Activated CD4-positive, CD25-positive, alpha-beta regulatory T cell (primary cell): ENCODE measurements around the gene GARNL3.
A peak's percentile ranks its signal among the peaks of the same experiment; 100 is the strongest.

Source experiments
- DNase-seq, 4 experiments: peaks; one replicate each; lab custom pipeline; 2025; lab: John Stamatoyannopoulos, UW

The GARNL3 gene, protein sequence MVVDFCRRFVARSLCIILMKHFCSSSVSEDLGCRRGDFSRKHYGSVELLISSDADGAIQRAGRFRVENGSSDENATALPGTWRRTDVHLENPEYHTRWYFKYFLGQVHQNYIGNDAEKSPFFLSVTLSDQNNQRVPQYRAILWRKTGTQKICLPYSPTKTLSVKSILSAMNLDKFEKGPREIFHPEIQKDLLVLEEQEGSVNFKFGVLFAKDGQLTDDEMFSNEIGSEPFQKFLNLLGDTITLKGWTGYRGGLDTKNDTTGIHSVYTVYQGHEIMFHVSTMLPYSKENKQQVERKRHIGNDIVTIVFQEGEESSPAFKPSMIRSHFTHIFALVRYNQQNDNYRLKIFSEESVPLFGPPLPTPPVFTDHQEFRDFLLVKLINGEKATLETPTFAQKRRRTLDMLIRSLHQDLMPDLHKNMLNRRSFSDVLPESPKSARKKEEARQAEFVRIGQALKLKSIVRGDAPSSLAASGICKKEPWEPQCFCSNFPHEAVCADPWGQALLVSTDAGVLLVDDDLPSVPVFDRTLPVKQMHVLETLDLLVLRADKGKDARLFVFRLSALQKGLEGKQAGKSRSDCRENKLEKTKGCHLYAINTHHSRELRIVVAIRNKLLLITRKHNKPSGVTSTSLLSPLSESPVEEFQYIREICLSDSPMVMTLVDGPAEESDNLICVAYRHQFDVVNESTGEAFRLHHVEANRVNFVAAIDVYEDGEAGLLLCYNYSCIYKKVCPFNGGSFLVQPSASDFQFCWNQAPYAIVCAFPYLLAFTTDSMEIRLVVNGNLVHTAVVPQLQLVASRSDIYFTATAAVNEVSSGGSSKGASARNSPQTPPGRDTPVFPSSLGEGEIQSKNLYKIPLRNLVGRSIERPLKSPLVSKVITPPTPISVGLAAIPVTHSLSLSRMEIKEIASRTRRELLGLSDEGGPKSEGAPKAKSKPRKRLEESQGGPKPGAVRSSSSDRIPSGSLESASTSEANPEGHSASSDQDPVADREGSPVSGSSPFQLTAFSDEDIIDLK

DNA sequence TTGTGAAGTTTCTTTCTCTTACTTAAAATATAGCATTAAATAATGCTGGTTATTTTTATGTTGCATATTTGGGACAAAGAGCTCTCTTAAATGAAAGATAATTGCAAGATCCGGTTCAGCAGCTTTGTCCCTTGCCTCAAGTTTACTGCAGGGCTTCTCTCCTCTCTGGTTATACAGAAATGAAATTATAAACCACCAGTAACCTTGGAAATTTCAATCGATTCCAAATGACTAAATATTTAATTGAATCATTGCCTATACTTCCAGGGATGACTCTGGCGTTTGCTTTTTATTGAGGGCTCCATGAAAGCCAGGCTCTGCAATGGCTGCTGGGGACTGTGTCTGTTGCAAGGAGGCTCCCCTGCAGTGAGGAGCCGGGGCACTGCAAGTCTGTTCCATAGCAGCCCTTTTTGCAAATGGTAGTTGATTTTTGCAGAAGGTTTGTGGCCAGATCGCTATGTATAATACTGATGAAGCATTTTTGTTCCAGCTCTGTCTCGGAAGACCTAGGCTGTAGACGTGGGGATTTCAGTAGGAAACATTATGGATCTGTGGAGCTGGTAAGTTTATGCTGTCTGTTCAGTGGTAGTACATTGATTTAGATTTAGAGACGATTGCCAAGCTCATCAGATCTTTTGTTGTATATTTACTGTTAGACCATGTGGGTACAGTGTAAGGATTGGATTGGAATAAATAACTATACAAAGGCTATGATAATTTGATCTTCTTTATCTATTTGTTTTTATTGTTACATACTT lies at the start of gene GARNL3:
Gene GARNL3 (plus strand): TSS at position 313 of the 758 bp plus-strand sequence. CDS start 104 bp downstream, at position 417.
- DNase-seq = no peak

DNA sequence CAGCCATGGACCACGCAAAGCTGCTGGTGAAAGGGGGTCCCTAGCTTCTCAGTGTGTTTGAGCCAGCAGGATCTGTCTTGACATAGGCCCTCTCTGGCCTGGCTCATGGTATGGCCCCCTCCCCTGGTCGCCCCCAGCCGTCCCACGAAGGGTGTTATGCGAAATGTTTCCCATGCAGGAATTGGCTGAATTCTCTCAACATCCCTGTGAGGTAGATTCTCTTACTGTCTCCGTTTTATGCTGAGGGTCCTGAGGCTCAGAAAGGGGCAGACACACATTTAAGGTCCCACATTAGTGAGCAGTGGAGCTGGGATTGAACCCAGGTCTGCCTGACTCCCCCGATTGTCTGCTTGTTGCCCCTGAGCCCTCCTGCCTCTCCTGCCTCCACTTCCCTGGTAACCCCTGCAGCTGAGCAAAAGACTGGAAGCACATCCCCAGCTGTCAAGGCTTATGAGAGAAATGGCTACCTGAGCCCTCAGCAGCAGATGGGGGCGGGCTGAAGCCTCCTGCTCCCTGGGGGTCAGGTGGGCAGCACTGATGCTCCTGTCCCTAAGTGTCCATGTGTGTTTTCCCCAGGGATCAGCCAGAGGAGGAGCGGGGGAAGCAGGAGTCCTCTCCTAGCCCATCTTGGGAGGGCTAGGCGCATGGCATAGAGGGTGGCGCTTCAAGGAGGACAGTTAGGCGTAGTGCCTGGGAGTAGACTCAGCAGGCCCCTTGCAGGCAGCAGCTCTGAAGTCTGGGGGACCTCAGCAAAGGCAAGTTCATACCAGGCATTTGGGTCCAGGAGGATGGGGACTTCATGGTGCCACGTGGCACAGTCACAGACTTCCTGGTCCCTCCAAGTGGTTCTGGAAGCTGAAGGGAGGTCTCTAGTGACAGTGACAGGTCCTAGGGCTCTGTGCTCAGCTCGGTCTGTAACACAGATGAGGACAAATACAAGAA lies 49.0 kb upstream of the GARNL3 start:
- DNase-seq = no peak

DNA sequence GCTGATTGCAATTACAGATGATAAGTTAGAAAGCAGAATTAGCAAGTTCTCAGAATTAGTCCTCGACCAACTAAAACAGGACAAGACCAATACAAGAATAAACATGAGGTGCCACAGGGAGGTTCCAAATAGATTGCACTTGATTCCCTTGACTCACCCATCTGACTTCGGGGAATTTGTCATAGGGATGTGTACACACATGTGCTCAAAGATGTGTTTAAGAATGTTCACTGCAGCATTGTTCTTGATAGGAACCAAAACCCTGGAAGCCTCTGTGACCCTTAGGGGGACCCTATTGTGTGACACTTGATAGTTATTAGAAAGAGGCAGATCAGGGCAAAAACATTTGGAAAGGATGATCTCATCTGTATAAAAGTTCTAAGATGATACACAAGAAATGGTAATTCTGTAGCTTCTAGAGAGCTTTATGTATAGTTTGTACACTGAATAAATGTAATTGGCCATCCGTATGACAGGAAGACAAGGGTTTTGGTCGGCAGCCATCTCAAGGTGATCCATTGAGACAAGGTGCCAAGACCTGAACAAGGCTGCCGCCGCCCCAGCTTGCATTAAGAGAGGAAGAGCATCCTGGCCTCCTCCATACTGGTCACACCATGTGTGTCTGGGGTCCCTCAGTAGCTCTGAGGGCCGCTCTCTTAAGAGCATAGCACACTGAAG lies 48.2 kb upstream of the GARNL3 start:
- no peak for DNase-seq

DNA sequence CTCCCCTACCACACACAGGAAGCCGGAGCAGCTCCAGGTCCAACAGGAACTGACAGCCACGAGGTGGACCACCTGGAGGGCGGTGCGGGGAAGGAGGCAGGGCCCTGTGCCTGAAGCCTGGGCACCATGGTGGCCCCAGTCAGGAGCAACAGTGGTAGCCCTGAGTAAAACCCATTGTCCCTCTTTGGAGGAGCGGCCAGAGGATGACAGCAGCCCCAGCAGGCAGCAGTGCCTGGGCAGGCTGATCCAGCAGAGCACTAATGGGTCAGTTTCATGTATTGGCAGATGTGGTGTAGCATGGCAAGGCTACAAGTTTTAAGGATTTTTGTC lies 47.7 kb upstream of the GARNL3 start:
- DNase-seq = no peak

DNA sequence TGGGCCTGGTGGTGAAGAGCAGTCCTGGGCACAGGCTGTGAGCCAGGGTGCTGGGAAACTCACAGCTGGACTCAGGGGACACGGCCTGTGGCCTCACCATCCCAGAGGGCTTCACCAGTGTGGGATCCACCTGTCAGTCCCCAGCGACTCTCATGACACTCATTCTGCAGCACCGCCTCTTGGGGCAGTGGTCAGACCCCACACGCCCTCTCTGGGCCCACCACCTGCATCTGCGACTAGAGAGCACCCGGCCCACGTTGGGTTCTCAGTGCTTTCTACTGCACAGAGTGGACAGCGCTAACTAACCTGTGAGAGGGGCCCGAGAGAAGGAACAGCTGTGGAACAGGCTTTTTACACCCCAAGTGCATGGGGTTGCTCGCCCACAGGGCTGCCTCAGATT lies 45.8 kb upstream of the GARNL3 start:
- DNase-seq = no peak

DNA sequence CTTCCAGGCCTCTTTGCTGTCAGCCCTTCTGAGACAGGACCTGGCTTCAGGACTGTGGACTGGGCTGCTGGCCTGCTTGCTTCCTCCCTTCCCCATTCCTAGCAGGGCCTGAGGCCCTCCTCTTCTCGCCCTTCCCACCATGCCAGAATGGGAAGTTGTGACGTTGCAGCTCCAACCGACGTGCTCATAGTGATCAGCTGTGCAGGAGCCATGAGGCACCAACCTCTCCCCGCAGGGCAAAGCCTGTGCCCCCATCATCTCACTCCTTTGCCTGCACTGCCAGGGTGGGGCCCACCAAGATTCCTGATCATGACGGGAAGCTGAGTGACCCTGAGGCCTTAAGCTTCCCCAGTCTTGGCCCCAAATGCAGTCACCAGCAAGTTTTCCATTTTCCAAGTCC lies 45.1 kb upstream of the GARNL3 start:
- DNase-seq = no peak

DNA sequence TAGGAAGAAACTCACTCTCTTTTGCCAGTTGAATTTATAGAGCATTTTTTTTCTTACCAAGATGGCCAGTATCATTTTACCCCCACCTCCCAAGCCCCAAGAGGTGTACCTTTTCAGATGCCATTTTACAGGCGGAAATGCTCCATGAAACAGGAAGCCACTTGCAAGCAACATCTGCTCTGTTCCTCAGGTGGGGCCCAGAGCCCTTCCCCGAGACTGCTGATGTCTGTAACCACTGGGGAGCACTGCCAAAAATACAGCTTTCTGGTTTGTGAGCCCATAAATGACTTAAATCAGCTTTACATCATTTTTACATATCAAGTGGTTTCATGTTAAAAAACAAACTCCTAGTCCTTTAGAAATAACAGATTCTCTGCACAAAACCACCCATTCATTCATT lies 42.9 kb upstream of the GARNL3 start:
- DNase-seq = no peak

DNA sequence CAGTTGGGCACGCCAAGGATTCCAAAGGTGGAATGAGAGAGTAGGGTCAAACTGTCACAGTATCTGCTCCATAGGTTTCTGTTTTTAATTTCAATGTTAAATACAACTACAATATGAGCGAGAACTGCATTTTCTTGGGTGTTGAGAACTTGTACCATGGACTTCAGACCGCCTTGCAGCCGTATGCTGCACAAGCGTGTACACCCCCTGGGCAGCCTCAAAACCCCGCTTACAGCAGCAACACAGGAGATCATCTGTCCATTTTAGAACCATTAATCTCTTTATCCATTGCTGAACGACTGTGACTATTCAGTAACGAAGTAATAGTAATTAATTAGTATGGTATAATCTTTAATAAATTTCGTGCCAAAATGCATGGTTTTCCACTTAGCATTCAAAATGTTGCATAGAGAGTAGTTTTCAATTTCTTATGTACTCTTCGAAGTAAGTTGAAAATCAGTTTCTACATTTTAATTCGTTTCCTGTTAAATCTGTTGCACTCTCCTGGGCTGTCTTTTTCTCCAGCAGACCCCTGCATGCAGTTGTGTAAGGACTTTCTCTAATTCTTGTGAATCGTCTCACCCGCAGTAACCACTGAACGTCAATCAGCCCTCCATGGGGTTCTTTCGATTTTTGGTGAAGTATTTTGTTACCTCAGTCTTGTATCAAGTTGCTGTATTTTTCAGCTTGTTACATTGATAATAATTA lies 42.0 kb upstream of the GARNL3 start:
- no peak for DNase-seq

DNA sequence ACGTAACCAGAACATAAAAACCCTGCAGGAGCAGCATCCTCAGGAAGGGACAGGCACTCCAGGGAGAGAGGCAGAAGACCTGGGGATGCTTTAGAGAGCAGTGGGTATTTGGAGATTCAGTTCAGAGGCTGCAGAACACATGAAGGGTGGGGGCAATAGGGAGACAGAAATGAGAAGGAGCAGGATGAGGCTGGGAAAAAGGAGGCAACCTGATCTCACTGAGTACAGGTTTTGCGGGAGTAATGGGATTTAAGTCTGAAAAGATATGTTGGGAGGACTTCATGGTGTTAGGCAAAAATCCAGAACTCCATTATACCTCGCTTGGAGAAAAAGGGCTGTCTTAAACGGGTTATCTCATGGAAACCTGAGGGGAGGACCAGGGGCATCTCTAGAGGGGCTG lies 41.3 kb upstream of the GARNL3 start:
- no peak for DNase-seq

DNA sequence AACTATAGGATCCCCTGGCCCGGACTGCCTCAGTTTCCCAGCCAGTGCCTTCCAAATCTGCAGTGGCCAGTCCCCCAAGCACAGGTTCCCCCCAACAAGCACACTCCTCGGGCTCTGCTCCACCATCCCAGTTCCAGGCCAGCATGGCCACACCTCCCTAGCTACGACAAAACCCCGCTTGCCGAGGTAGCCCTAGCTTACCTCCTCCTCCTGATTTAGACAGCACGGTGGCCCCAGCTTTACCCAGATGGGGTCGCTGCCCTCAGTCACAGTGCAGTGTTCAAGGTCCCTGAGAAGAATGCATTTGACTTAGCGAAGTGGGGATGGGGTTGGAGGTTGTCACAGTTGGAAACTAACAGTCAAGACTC lies 40.8 kb upstream of the GARNL3 start:
- no peak for DNase-seq

DNA sequence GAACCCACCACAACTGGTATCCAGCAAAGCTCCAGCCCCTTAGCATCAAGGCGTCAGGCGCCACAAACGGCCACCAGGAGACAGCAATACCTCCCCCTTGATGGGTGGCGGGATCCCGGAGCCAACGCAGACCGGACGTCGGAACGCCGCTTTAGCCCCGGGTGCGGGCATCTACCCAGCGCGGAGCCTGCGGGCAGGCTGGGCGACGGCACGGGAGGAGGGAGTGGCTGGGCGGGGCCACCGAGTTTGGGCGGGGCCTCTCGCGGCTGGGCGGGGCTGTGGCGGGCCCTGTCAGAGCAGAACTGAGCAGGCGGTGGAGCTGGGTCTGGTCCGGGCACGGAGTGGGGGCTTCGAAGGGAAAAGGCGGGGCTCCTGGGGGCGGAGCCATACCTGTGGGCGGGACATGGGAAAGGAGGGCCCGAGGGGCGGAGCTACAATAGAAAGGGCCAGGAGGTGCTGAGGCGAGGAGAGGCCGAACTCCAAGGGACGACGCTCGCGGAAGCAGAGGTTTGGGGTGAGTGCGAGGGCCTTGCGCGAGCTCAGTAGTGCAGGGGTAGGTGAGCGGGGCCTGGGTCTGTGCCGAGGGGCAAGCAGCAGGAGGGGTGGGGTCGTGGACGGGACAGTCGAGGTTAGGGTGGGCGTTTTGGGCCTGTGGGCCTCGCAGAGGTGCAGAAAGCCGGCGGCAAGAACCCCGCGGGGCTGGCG lies 40.2 kb upstream of the GARNL3 start:
- DNase-seq = peak; percentile 71 to 76 (median 73)

DNA sequence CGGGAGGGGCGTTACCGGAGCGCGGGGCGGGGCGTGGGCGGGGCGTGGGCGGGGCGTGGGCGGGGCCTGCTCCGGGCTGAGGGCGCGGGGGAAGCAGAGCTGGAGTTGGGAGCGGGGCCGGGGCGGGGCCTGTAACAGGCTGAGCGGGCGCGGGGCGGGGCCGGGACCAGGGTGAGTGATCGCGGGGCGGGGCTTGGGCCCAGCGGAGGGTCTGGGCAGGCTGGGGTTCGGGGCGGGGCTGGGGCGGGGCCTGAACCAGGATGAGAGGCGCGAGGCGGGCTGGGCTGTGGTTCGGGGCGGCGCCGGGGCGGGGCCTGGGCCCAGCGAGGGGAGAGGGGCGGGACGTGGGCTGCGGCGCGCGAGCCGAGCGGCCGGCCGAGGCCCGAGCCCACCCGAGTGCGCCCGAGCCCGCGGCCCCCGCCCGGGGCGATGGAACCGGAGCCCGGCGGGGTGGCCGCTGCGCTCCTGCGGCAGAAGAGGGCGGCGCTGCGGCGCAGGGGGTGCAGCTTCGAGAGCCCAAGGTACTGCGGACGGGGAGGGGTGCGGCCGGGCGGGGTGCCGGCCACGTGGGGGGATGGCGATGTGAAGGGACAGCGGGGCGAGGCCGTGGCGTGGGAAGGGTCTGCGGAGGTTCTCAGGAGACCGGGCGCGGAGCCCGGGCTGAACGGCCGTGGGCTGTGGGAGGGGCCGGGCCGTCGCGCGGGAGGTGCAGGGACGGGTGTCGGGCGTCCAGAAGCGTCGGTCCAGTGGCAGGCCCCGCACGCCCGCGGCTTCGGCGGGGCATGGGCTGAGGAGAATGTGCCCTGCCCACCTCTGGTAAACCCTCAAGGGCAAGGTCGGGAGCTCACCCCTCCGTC lies 39.5 kb upstream of the GARNL3 start:
- DNase-seq = peak; percentile 86 to 93 (median 90)

DNA sequence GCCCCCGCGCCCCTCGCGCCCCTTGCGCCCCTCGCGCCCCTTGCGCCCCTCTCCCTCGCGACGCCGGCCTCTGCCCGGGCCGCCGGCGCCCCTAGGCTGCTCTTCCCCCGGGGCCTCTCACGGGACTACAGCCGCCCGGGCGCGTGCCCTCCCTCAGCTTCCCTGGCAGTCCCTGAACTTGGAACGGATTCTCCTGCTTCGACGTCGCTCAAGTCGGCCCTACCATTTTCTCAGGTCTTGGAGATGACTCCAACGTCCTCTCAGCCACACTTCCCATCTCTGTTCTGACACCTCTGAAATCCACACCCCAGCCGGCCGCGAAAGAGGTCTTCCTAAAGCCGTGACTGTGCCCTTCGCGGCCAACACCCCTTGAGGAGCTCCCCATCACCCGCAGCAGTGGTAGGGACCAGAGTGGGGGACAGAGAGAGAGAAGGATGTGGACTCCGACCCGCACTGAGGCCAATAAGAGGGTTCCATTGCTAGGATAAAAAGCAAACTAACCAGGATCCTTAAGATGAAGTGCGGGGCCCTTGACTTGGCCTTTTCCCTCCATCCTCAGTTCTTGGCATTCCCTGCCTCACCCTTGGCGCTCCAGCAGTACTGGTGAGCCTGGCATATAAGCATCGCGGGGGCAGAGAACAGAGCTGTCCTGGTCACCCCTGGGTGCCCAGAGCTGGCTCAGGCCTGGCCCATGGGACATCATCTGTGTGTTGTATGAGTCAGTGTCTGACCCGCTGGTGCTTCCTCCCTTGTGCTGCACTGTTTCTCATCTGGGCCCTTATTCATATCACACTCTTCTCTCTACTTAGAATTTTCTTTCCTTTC lies 38.6 kb upstream of the GARNL3 start:
- no peak for DNase-seq

DNA sequence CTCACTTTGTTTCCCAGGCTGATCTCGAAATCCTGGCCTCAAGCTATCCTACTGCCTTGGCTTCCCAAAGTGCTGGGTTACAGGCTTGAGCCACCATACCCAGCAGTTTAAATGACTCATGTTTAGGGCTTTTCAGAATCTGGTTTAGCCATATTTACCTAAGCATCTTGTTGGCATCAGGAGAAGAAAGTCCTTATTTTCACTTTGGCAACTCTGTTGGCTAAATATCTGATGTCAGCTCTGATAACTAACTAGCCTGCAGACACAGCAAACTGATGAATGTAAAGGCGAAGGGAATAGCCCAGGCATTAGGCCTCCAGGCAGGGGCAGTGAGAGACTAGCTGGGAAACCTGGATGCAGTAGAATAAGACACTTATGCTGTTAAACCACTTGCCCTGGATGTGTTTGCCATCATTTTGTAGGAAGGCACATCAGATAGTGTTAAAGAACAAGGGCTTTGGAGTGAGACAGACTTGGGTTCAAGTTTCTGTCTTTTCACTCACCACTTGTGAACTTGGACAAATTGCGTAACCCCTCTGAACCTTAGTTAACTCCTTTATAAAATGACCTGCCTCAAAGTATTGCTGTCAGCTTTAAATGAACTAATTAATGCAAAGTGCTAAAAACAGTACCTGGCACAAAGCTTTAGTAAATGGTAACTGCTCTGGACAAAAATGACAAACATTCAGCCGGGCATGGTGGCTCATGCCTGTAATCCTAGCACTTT lies 34.7 kb upstream of the GARNL3 start:
- no peak for DNase-seq

DNA sequence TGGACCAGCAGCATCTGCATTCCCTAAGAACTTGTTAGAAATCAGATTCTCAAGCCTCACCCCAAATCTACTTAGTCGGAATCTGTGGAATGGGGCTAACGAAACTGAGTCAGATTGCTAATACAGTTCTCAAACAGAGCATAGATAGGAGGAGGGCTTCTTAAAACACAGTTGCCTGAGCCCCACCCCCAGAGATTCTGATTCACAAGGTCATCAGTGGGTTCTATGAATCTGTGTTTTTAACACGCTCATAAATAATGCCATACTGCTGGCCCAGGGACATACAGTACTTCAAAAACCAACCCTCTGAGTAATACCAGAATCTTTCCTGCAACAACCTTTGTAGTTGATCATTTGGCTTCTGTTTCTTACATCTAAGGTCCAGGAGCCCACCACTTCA lies 32.9 kb upstream of the GARNL3 start:
- no peak for DNase-seq

DNA sequence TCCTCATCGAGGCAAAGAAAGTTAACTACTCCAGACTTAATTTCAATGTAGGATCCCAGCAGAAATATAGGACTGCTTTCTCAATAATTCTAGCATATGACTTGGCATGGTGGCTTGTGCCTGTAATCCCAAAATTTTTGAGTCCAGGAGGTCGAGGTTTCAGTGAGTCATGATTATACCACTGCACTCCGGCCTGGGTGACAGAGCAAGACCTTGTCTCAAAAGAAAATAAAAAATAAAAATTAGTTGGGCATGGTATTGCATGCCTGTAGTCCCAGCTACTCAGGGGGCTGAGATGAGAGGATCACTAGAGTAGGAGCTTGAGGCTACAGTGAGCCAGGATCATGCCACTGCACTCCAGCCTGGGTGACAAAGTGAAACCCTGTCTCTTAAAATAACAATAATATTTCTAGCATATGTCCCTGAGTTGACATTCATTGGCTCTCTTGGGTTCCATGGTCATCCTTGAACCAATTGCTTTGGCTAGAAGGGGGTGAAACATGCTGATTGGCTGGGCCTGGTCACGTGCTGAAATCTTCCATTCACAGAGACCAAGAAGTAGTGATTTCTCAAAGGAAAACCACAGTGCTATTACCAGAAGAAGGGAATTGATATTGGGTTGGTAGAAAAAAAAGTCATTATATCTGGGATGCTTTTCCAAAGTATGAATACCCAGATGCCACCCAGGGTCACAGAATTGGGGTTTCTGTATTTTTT lies 31.6 kb upstream of the GARNL3 start:
- DNase-seq = no peak
